Measurements from ENCODE around the gene SDHA. TPM values are rescaled to one million over a fixed set of nuclear protein-coding genes. Genes with fewer than 3 reads are reported as not detected.
"Not testable (repeated sequence)": the region's sequence is repeated elsewhere in the genome, so short reads cannot be mapped to it uniquely, and the experiment has no call there.

Gene SDHA
- total RNA-seq, 1 donor from 2014 or later = 88.5 TPM

DNA sequence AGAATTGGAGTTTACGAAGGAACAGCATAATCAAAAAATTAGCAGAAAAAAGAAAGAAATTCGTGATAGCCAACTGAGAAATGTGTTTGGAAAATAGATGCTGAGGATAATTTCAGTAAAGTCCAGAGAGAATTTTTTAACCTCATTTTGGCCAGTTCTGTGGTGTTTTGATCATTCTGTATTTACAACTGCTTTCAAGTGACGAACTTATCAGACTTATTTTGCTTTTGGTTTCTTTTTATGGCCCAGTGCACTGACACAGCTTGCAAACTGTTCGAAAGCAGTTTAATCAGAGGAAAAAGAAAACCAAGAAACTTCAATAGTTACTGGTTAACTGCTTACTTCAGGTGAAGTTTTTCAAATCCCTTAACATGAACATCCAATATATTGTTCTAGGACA is 1.9 kb downstream of the SDHA start:
- Mint-ChIP-seq H3K4me3 (ENCODE audit: low read depth) (peak overlapping the region; percentile 94), H3K27me3 (no peaks in the 10 kb centered on the region), H3K4me1 (ENCODE audit: low read depth) (peaks cover 17% of the 10 kb centered on the region), H3K9me3 (ENCODE audit: low read depth) (no peaks in the 10 kb centered on the region), H3K36me3 (ENCODE audit: insufficient read depth) (peaks cover 9% of the 10 kb centered on the region), H3K27ac (no peak overlapping the region)
- TF ChIP-seq, protein P1, sequence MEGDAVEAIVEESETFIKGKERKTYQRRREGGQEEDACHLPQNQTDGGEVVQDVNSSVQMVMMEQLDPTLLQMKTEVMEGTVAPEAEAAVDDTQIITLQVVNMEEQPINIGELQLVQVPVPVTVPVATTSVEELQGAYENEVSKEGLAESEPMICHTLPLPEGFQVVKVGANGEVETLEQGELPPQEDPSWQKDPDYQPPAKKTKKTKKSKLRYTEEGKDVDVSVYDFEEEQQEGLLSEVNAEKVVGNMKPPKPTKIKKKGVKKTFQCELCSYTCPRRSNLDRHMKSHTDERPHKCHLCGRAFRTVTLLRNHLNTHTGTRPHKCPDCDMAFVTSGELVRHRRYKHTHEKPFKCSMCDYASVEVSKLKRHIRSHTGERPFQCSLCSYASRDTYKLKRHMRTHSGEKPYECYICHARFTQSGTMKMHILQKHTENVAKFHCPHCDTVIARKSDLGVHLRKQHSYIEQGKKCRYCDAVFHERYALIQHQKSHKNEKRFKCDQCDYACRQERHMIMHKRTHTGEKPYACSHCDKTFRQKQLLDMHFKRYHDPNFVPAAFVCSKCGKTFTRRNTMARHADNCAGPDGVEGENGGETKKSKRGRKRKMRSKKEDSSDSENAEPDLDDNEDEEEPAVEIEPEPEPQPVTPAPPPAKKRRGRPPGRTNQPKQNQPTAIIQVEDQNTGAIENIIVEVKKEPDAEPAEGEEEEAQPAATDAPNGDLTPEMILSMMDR (IDR thresholded peaks at IDR 0.05; ENCODE audit: unreplicated experiment) = no peak
- DNase-seq (ENCODE audit: low spot score, unreplicated experiment) = no peak

DNA sequence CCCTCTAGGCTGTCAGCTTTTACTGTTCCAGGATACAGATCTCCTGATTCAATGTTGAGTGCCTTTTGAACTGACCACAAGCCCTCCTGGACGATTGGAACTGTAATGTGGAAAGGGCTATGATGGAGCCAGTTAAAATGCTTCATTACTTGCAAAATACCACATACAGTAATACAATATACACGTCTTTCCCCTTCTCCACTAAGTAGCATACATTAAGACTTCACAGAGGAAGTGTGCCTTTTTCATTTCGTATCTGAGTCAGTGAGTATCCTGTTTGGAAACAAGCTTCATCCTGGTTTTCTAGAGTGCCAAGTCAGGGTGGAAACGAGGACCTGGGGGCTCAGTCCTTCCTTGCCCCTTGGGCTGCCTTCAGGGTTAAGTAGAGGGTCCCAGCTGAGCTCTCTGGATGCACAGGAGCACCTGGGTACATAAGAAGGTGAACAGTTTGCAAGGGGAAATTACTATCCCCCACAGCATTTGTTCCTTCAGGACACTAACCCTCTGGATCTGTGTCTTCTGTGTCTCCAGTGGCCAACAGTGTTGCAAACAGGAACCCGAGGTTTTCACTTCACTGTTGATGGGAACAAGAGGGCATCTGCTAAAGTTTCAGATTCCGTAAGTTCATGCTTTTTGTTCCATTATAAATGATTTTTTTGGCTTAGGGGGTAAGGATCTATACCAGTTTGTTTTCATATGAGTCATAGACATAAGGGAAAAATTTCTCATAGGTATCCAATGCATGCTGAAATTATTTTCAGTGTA is 5.0 kb downstream of the SDHA start:
- DNase-seq (ENCODE audit: low spot score, unreplicated experiment); H3K9me3 Mint-ChIP-seq (ENCODE audit: low read depth); H3K27me3 Mint-ChIP-seq; H3K27ac Mint-ChIP-seq; H3K4me1 Mint-ChIP-seq (ENCODE audit: low read depth); H3K4me3 Mint-ChIP-seq (ENCODE audit: low read depth): not testable (repeated sequence)
- peaks cover 23% of the 10 kb centered on the region for H3K36me3 Mint-ChIP-seq (ENCODE audit: insufficient read depth)

DNA sequence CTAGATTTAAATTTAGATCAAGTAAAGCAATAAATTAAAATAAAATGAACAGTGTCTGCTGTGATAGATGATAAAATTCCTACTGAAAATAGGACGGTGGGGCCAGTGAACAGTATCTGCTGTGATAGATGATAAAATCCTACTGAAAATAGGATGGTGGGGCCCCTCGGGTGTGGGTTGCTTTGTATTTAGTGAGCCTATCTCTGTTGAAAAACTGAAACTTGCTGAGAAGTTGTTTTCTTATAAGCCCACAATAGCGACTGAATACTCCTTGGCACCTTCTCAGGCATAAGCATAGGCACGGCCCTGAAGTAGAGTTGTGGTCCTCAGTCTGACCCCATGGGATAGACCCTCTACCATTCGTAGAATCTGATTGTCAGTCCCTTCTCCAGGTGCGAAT is 5.7 kb downstream of the SDHA start:
- peaks cover 23% of the 10 kb centered on the region for H3K36me3 Mint-ChIP-seq (ENCODE audit: insufficient read depth)
- no peak for DNase-seq (ENCODE audit: low spot score, unreplicated experiment)
- no peak overlapping the region for H3K27ac Mint-ChIP-seq
- H3K27me3 Mint-ChIP-seq = no peaks in the 10 kb centered on the region
- TF ChIP-seq, protein P1 (IDR thresholded peaks at IDR 0.05; ENCODE audit: unreplicated experiment) = no peak
- peaks cover 9% of the 10 kb centered on the region for H3K4me1 Mint-ChIP-seq (ENCODE audit: low read depth)
- no peak overlapping the region for H3K4me3 Mint-ChIP-seq (ENCODE audit: low read depth)
- no peaks in the 10 kb centered on the region for H3K9me3 Mint-ChIP-seq (ENCODE audit: low read depth)

DNA sequence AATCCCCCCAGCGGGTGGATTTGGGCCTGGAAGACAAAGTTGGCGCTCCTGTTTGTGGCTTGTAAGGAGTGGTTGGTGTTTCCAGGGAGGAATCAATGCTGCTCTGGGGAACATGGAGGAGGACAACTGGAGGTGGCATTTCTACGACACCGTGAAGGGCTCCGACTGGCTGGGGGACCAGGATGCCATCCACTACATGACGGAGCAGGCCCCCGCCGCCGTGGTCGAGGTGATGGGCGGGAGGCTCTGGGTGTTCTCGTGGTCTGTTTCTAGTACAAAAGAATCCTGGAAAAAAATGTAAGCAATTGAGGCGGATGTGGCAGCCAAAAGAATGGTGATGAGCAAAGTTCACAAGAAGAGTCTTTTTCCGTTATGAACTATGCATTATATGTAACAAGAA is 7.2 kb downstream of the SDHA start:
- no peaks in the 10 kb centered on the region for H3K4me1 Mint-ChIP-seq (ENCODE audit: low read depth)
- TF ChIP-seq, protein P1 (IDR thresholded peaks at IDR 0.05; ENCODE audit: unreplicated experiment) = no peak
- H3K27me3 Mint-ChIP-seq = no peaks in the 10 kb centered on the region
- H3K36me3 Mint-ChIP-seq (ENCODE audit: insufficient read depth) = peaks cover 25% of the 10 kb centered on the region
- no peaks in the 10 kb centered on the region for H3K9me3 Mint-ChIP-seq (ENCODE audit: low read depth)
- H3K4me3 Mint-ChIP-seq (ENCODE audit: low read depth) = no peak overlapping the region
- no peak for DNase-seq (ENCODE audit: low spot score, unreplicated experiment)
- no peak overlapping the region for H3K27ac Mint-ChIP-seq

- H3K27me3 Mint-ChIP-seq; H3K27ac Mint-ChIP-seq; H3K4me3 Mint-ChIP-seq (ENCODE audit: low read depth); DNase-seq (ENCODE audit: low spot score, unreplicated experiment); H3K9me3 Mint-ChIP-seq (ENCODE audit: low read depth); H3K4me1 Mint-ChIP-seq (ENCODE audit: low read depth): not testable (repeated sequence)
- peaks cover 25% of the 10 kb centered on the region for H3K36me3 Mint-ChIP-seq (ENCODE audit: insufficient read depth)
Measured at GRCh38 chr5:227375-227774, 9.3 kb downstream of the SDHA start.

GRCh38 chr5:228886-229285 is 10.8 kb downstream of the SDHA start:
- Mint-ChIP-seq H3K27ac (no peak overlapping the region), H3K36me3 (ENCODE audit: insufficient read depth) (peaks cover 30% of the 10 kb centered on the region), H3K4me3 (ENCODE audit: low read depth) (no peak overlapping the region), H3K4me1 (ENCODE audit: low read depth) (no peaks in the 10 kb centered on the region), H3K27me3 (no peaks in the 10 kb centered on the region), H3K9me3 (ENCODE audit: low read depth) (no peaks in the 10 kb centered on the region)
- TF ChIP-seq, protein P1 (IDR thresholded peaks at IDR 0.05; ENCODE audit: unreplicated experiment) = no peak
- no peak for DNase-seq (ENCODE audit: low spot score, unreplicated experiment)
